Measurements from ENCODE around the gene CCDC178.

GRCh38 chr18:32975163-32975436, 465.4 kb downstream of the CCDC178 start:
- TF ChIP-seq CTCF (IDR thresholded peaks at IDR 0.05) (no peak), POLR2A (IDR thresholded peaks at IDR 0.05) (no peak)
